KMS-11 (cell line): Measurements from ENCODE around the gene HIC2.

ENCODE experiments used
- H2AFZ ChIP-seq: fragments of 200-600 bp; sonication (generic); 2 replicates; pipeline ENCODE4 v1.6.1; 2016; ENCODE audit warnings: antibody characterized with exemption, mixed run types, low read depth
- H3K27ac ChIP-seq: fragments of 200-600 bp; sonication (generic); 2 replicates; pipeline ENCODE4 v1.6.1; 2016; ENCODE audit warnings: mild to moderate bottlenecking, mixed run types
- H3K27me3 ChIP-seq: fragments of 200-600 bp; sonication (generic); 2 replicates; pipeline ENCODE4 v1.6.1; 2017; ENCODE audit warnings: mild to moderate bottlenecking, low read depth, mixed run types, moderate library complexity; ENCODE audit not compliant: insufficient read depth
- H3K36me3 ChIP-seq: fragments of 200-600 bp; sonication (generic); 2 replicates; pipeline ENCODE4 v1.6.1; 2017; ENCODE audit warnings: mild to moderate bottlenecking, mixed run types; ENCODE audit not compliant: insufficient read depth
- H3K4me1 ChIP-seq: fragments of 200-600 bp; sonication (generic); 2 replicates; pipeline ENCODE4 v1.6.1; 2016; ENCODE audit warnings: mild to moderate bottlenecking, low read depth, mixed run types; ENCODE audit not compliant: poor library complexity, severe bottlenecking
- H3K4me2 ChIP-seq: fragments of 200-600 bp; sonication (generic); 2 replicates; pipeline ENCODE4 v1.7.0; 2016; ENCODE audit warnings: mild to moderate bottlenecking, mixed run types
- H3K4me3 ChIP-seq: fragments of 200-600 bp; sonication (generic); IDR thresholded peaks from 2 replicates; pipeline ENCODE4 v1.6.1; 2017; ENCODE audit warnings: low read depth, low read length, mixed read lengths; ENCODE audit not compliant: insufficient read depth
- H3K79me2 ChIP-seq: fragments of 200-600 bp; sonication (generic); 2 replicates; pipeline ENCODE4 v1.6.1; 2016; ENCODE audit warnings: low read depth, mixed run types; ENCODE audit not compliant: insufficient read depth
- H3K9ac ChIP-seq: fragments of 200-600 bp; sonication (generic); 2 replicates; pipeline ENCODE4 v1.6.1; 2016; ENCODE audit warnings: mild to moderate bottlenecking, mixed run types
- H4K20me1 ChIP-seq: fragments of 200-600 bp; sonication (generic); 2 replicates; pipeline ENCODE4 v1.6.1; 2016; ENCODE audit warnings: mild to moderate bottlenecking, mixed run types; ENCODE audit not compliant: insufficient read depth
- CTCF ChIP-seq: fragments of 200-600 bp; sonication (generic); conservative IDR thresholded peaks from 2 replicates; pipeline ENCODE4 v1.6.1; 2017; ENCODE audit warnings: low read depth, mild to moderate bottlenecking, antibody characterized with exemption, low read length, moderate library complexity, mixed read lengths

HIC2 gene

GRCh38 chr22:21446128-21446826, 29.1 kb downstream of the HIC2 start:
- Histone ChIP-seq H3K4me2 (no peak overlapping the region), H3K9ac (no peak overlapping the region)

GRCh38 chr22:21446827-21447690, 29.9 kb downstream of the HIC2 start:
- no peak overlapping the region for H3K27ac ChIP-seq
- no peak overlapping the region for H3K4me3 ChIP-seq
- no peak overlapping the region for H2AFZ ChIP-seq
- no peak for TF ChIP-seq CTCF
- H3K36me3 ChIP-seq, result no peaks in the 10 kb centered on the region
- no peaks in the 10 kb centered on the region for H3K79me2 ChIP-seq
- no peaks in the 10 kb centered on the region for H3K27me3 ChIP-seq
- H3K4me1 ChIP-seq, result no peaks in the 10 kb centered on the region
- H3K4me2 ChIP-seq, result no peak overlapping the region
- no peaks in the 10 kb centered on the region for H4K20me1 ChIP-seq
- no peak overlapping the region for H3K9ac ChIP-seq

More at GRCh38 chr22:21446128-21446826, 29.1 kb downstream of the HIC2 start:
- Histone ChIP-seq H4K20me1 (no peaks in the 10 kb centered on the region), H3K4me1 (no peaks in the 10 kb centered on the region), H3K4me3 (no peak overlapping the region), H3K79me2 (no peaks in the 10 kb centered on the region), H3K36me3 (no peaks in the 10 kb centered on the region), H3K27me3 (no peaks in the 10 kb centered on the region), H3K27ac (no peak overlapping the region), H2AFZ (no peak overlapping the region)
- TF ChIP-seq CTCF, result no peak

- Histone ChIP-seq H2AFZ (no peak overlapping the region), H3K36me3 (no peaks in the 10 kb centered on the region), H3K27me3 (no peaks in the 10 kb centered on the region), H3K9ac (no peak overlapping the region), H3K27ac (no peak overlapping the region), H4K20me1 (no peaks in the 10 kb centered on the region), H3K4me3 (no peak overlapping the region), H3K4me2 (no peak overlapping the region), H3K4me1 (no peaks in the 10 kb centered on the region), H3K79me2 (no peaks in the 10 kb centered on the region)
- no peak for TF ChIP-seq CTCF
Observed at GRCh38 chr22:21447694-21448402, 30.7 kb downstream of the HIC2 start.

GRCh38 chr22:21448627-21449416, 31.7 kb downstream of the HIC2 start:
- no peak overlapping the region for H3K9ac ChIP-seq
- no peak overlapping the region for H3K4me2 ChIP-seq

More at GRCh38 chr22:21448627-21449416, 31.7 kb downstream of the HIC2 start:
- Histone ChIP-seq H2AFZ (no peak overlapping the region), H3K4me3 (no peak overlapping the region), H3K36me3 (no peaks in the 10 kb centered on the region), H4K20me1 (no peaks in the 10 kb centered on the region), H3K27ac (no peak overlapping the region), H3K27me3 (no peaks in the 10 kb centered on the region), H3K79me2 (no peaks in the 10 kb centered on the region), H3K4me1 (no peaks in the 10 kb centered on the region)
- no peak for TF ChIP-seq CTCF
